ENCODE results near the gene STIP1. TPM values are rescaled to one million over a fixed set of nuclear protein-coding genes. Genes with fewer than 3 reads are reported as not detected.
A peak's percentile ranks its signal among the peaks of the same experiment; 100 is the strongest.

The STIP1 gene
- total and polyA plus RNA-seq, 10 of the 15 experiments (the other 5 are each of a cell fraction or from before 2014, with no cell fraction given), result 25.2 to 291 (median 191) TPM

DNA sequence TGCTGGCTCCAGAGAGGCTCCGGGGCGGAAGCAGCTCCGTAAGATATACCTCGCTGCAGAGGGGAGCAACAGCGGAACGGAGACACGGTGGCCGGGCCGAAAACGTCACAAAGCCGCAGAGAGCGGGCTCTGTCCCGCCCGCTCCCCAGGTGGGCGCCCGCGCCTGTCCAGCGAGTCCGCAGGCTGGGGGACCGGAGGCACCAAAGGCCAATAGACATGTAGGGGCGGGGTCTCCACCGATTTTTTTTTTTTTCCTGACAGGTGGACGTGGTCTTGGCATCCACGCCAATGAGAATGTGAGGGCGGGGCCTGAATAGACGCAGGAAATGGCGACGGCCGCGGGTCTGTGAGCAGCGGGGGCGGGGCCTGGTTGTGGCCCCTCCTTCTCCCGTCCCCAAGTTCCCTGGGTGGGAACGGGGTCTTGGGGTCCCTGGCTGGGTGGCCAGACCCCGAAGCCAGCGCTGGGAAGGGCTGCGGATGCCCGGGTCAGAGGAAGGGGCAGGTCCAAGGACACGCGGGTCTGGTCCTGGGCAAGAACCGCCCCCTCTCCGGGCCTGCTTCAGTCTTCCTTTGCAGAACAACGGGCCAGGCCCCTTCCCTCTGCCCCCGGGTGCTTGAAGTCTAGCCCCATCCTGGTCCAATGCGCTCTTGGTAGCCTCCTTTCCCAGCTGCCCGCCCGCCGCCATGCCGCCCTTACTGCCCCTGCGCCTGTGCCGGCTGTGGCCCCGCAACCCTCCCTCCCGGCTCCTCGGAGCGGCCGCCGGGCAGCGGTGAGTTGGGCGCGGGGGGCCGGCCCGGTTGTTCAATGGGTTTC is 44.4 kb downstream of the STIP1 start, which contains the start of gene DNAJC4 (continued):
- TF ChIP-seq, protein P1, sequence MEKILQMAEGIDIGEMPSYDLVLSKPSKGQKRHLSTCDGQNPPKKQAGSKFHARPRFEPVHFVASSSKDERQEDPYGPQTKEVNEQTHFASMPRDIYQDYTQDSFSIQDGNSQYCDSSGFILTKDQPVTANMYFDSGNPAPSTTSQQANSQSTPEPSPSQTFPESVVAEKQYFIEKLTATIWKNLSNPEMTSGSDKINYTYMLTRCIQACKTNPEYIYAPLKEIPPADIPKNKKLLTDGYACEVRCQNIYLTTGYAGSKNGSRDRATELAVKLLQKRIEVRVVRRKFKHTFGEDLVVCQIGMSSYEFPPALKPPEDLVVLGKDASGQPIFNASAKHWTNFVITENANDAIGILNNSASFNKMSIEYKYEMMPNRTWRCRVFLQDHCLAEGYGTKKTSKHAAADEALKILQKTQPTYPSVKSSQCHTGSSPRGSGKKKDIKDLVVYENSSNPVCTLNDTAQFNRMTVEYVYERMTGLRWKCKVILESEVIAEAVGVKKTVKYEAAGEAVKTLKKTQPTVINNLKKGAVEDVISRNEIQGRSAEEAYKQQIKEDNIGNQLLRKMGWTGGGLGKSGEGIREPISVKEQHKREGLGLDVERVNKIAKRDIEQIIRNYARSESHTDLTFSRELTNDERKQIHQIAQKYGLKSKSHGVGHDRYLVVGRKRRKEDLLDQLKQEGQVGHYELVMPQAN (conservative IDR thresholded peaks at IDR 0.05), result 0 out of 2 replicates have a peak, but pooled peaks have one; percentile 40
- no peak for TF ChIP-seq HDAC2 (IDR thresholded peaks at IDR 0.05)
- TF ChIP-seq SMAD5 (IDR thresholded peaks at IDR 0.05; ENCODE audit: low read depth), result no peak
- TF ChIP-seq GATAD2B (conservative IDR thresholded peaks at IDR 0.05; ENCODE audit: low read depth), result peak; percentile 87; the same call in 1 of the 2 replicates
- TF ChIP-seq EGR1 (IDR thresholded peaks at IDR 0.05; ENCODE audit: borderline replicate concordance in 1 of 2, low read depth in 2 of 2, low read length in 2 of 2), result peak in 1 of 2 experiments; percentile 31; a peak in 1 of 3 replicates
- no peak for TF ChIP-seq SP1 (IDR thresholded peaks at IDR 0.05; ENCODE audit: low read depth, low read length)
- peak; percentile 71 for TF ChIP-seq POLR2AphosphoS2 (IDR thresholded peaks at IDR 0.05; ENCODE audit: low read depth, low read length)
- TF ChIP-seq, protein P2, sequence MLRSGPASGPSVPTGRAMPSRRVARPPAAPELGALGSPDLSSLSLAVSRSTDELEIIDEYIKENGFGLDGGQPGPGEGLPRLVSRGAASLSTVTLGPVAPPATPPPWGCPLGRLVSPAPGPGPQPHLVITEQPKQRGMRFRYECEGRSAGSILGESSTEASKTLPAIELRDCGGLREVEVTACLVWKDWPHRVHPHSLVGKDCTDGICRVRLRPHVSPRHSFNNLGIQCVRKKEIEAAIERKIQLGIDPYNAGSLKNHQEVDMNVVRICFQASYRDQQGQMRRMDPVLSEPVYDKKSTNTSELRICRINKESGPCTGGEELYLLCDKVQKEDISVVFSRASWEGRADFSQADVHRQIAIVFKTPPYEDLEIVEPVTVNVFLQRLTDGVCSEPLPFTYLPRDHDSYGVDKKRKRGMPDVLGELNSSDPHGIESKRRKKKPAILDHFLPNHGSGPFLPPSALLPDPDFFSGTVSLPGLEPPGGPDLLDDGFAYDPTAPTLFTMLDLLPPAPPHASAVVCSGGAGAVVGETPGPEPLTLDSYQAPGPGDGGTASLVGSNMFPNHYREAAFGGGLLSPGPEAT (IDR thresholded peaks at IDR 0.05; ENCODE audit: low read depth), result no peak
- no peak for TF ChIP-seq ZZZ3 (IDR thresholded peaks at IDR 0.05; ENCODE audit: control insufficient read depth, insufficient read length, low read depth)
- TF ChIP-seq PML (IDR thresholded peaks at IDR 0.05; ENCODE audit: low read length), result peak; percentile 67; the same call in 1 of the 2 replicates
- TF ChIP-seq PAX5 (IDR thresholded peaks at IDR 0.05; ENCODE audit: borderline replicate concordance, low read depth, low read length), result peak; percentile 64; the same call in 1 of the 2 replicates
- TF ChIP-seq TCF7 (IDR thresholded peaks at IDR 0.05; ENCODE audit: borderline replicate concordance), result no peak
- TF ChIP-seq DPF2 (IDR thresholded peaks at IDR 0.05), result 0 out of 2 replicates have a peak, but pooled peaks have one; percentile 49
- no peak for TF ChIP-seq POU2F2 (IDR thresholded peaks at IDR 0.05; ENCODE audit: borderline replicate concordance, low read depth, low read length)
- no peak for TF ChIP-seq MEF2B (IDR thresholded peaks at IDR 0.05; ENCODE audit: partially characterized antibody, poor library complexity, severe bottlenecking)
- TF ChIP-seq, protein P3, sequence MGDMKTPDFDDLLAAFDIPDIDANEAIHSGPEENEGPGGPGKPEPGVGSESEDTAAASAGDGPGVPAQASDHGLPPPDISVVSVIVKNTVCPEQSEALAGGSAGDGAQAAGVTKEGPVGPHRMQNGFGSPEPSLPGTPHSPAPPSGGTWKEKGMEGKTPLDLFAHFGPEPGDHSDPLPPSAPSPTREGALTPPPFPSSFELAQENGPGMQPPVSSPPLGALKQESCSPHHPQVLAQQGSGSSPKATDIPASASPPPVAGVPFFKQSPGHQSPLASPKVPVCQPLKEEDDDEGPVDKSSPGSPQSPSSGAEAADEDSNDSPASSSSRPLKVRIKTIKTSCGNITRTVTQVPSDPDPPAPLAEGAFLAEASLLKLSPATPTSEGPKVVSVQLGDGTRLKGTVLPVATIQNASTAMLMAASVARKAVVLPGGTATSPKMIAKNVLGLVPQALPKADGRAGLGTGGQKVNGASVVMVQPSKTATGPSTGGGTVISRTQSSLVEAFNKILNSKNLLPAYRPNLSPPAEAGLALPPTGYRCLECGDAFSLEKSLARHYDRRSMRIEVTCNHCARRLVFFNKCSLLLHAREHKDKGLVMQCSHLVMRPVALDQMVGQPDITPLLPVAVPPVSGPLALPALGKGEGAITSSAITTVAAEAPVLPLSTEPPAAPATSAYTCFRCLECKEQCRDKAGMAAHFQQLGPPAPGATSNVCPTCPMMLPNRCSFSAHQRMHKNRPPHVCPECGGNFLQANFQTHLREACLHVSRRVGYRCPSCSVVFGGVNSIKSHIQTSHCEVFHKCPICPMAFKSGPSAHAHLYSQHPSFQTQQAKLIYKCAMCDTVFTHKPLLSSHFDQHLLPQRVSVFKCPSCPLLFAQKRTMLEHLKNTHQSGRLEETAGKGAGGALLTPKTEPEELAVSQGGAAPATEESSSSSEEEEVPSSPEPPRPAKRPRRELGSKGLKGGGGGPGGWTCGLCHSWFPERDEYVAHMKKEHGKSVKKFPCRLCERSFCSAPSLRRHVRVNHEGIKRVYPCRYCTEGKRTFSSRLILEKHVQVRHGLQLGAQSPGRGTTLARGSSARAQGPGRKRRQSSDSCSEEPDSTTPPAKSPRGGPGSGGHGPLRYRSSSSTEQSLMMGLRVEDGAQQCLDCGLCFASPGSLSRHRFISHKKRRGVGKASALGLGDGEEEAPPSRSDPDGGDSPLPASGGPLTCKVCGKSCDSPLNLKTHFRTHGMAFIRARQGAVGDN (IDR thresholded peaks at IDR 0.05), result peak; percentile 33; the same call in 1 of the 2 replicates
- TF ChIP-seq ZNF622 (IDR thresholded peaks at IDR 0.05), result no peak
- no peak for TF ChIP-seq PAX8 (IDR thresholded peaks at IDR 0.05)
- peak; percentile 38; the same call in 1 of the 2 replicates for TF ChIP-seq POLR2AphosphoS5 (IDR thresholded peaks at IDR 0.05; ENCODE audit: low read length)
- no peak for TF ChIP-seq TARDBP (IDR thresholded peaks at IDR 0.05; ENCODE audit: borderline replicate concordance)
- TF ChIP-seq, protein P4, sequence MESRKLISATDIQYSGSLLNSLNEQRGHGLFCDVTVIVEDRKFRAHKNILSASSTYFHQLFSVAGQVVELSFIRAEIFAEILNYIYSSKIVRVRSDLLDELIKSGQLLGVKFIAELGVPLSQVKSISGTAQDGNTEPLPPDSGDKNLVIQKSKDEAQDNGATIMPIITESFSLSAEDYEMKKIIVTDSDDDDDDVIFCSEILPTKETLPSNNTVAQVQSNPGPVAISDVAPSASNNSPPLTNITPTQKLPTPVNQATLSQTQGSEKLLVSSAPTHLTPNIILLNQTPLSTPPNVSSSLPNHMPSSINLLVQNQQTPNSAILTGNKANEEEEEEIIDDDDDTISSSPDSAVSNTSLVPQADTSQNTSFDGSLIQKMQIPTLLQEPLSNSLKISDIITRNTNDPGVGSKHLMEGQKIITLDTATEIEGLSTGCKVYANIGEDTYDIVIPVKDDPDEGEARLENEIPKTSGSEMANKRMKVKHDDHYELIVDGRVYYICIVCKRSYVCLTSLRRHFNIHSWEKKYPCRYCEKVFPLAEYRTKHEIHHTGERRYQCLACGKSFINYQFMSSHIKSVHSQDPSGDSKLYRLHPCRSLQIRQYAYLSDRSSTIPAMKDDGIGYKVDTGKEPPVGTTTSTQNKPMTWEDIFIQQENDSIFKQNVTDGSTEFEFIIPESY (IDR thresholded peaks at IDR 0.05), result no peak

Data from GM12878 (cell line).